ACC112 (cell line): ENCODE measurements around the gene DNAAF5.
"Not testable (repeated sequence)": the region's sequence is repeated elsewhere in the genome, so short reads cannot be mapped to it uniquely, and the experiment has no call there.

Experiments used
- H2AFZ ChIP-seq: fragments of 200-600 bp; sonication (generic); one replicate; pipeline ENCODE4 v1.6.0; 2017; ENCODE audit warnings: antibody characterized with exemption, low read length; ENCODE audit not compliant: unreplicated experiment
- H3K27ac ChIP-seq: fragments of 200-600 bp; sonication (generic); 2 replicates; pipeline ENCODE4 v1.5.1; 2014; ENCODE audit warnings: low read depth, mild to moderate bottlenecking, antibody characterized with exemption, low read length, moderate library complexity
- H3K27me3 ChIP-seq: fragments of 200-600 bp; sonication (generic); 2 replicates; pipeline ENCODE4 v1.6.1; 2014; ENCODE audit warnings: mild to moderate bottlenecking, antibody characterized with exemption, low read length, moderate library complexity, mixed read lengths; ENCODE audit not compliant: insufficient read depth
- H3K36me3 ChIP-seq: fragments of 200-600 bp; sonication (generic); 2 replicates; pipeline ENCODE4 v1.6.1; 2016; ENCODE audit warnings: mild to moderate bottlenecking, antibody characterized with exemption, low read length, moderate library complexity, mixed read lengths; ENCODE audit not compliant: insufficient read depth
- H3K4me1 ChIP-seq: fragments of 200-600 bp; sonication (generic); one replicate; pipeline ENCODE4 v1.6.1; 2016; ENCODE audit warnings: low read length, mixed read lengths; ENCODE audit not compliant: insufficient read depth, unreplicated experiment, control insufficient read depth
- H3K4me3 ChIP-seq: fragments of 200-600 bp; sonication (generic); 2 replicates; pipeline ENCODE4 v1.5.1; 2014; ENCODE audit warnings: mild to moderate bottlenecking, low read depth, low read length
- H3K79me2 ChIP-seq: fragments of 200-600 bp; sonication (generic); one replicate; pipeline ENCODE4 v1.6.0; 2016; ENCODE audit warnings: low read length; ENCODE audit not compliant: control insufficient read depth, unreplicated experiment, insufficient read depth

Gene DNAAF5

DNA sequence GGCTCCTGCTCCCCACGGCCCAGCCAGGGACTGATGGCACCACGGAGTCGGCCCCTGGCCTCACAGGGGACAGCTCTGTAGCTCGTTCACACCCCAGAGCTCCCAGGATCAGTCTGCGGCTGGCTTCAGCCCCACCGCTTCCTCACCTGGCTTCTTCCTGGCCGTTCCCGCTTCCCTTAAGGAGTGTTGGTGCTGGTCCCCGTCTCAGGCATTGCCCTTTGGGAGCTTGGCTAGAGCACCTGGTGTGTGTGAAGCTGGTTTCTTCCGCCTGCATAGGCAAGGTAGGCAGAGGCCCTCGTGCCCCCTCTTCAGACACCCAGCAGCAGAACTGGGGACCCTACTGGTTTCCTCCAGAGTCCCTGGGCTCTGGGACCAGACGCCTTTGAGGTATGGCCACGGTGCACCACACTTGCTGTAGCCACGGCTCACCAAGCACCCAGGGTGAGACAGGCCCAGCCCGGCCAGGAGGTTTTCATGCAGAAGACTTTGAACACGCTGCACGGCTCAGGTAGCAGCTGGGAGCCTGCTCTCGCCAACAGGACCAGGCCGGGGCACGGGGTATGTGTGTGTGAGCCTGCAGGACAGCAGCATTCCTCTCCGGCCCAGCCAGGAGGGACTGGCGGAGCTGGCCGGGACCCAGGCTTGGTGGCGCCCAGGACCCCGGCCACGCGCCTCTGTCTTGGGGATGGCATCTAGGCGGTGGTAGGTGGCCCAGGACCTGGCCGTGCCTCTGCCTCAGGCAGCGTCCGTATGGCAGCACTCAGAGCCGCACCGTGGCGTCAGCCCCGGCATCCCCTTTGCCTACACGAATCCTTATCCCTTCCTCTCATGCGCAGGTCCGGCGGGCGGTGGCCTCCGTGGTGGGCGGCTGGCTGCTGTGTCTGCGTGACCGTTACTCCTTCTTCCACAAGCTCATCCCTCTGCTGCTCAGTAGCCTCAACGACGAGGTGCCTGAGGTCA is 13.8 kb downstream of the DNAAF5 start:
- H3K27me3 ChIP-seq, result no peaks in the 10 kb centered on the region
- H3K4me3 ChIP-seq, result no peak overlapping the region
- no peak overlapping the region for H2AFZ ChIP-seq
- peaks cover 5% of the 10 kb centered on the region for H3K36me3 ChIP-seq
- H3K79me2 ChIP-seq, result peaks cover 22% of the 10 kb centered on the region
- H3K27ac ChIP-seq, result no peak overlapping the region
- H3K4me1 ChIP-seq, result no peaks in the 10 kb centered on the region

DNA sequence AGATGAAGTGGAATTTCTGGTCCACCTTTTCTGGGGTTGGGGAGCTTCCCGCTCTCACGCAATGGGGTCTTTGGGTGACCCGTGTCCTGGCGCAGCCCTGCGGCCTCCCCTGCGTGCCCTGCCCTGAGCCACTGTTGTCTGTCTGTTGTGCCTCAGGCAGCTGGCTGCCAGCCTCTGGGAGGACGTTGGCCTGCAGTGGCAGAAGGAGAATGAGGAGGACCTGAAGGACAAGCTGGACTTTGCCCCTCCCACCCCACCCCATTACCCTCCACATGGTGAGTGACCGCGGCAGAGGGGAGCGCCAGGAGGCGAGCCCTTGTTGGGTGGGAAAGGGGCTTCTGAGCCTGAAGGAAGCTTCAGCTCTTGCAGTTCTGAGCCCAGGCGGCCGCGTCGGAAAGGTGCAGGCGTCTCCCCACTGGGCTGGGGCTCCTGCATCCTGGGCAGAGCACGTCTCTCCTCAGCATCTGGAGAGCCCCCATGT is 14.7 kb downstream of the DNAAF5 start:
- Histone ChIP-seq H3K4me1 (no peaks in the 10 kb centered on the region), H3K27ac (no peak overlapping the region), H3K27me3 (no peaks in the 10 kb centered on the region), H2AFZ (no peak overlapping the region), H3K36me3 (peaks cover 8% of the 10 kb centered on the region; the same call in 1 of the 2 replicates), H3K4me3 (no peak overlapping the region), H3K79me2 (peaks cover 14% of the 10 kb centered on the region)

- peaks cover 8% of the 10 kb centered on the region; the same call in 1 of the 2 replicates for H3K36me3 ChIP-seq
- H2AFZ ChIP-seq, result no peak overlapping the region
- H3K79me2 ChIP-seq, result peaks cover 11% of the 10 kb centered on the region
Observed at GRCh38 chr7:741850-742249, 15.4 kb downstream of the DNAAF5 start.

DNA sequence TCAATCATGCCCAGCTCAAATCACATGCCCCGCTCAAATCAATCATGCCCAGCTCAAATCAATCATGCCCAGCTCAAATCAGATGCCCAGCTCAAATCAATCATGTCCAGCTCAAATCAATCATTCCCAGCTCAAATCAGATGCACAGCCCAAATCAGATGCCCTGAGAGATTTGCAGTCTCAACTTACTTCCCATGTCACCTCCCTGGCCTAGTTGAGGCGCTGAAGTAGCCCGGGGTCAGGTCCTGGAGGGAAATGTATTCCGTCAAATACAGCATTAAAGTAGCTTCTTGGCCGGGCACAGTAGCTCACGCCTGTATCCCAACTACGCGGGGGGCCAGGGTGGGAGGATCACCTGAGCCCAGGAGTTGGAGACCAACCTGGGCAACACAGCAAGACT is 16.3 kb downstream of the DNAAF5 start:
- Histone ChIP-seq H3K4me3 (no peak overlapping the region), H3K79me2 (peaks cover 13% of the 10 kb centered on the region), H2AFZ (no peak overlapping the region), H3K36me3 (peaks cover 8% of the 10 kb centered on the region; the same call in 1 of the 2 replicates), H3K27ac (no peak overlapping the region), H3K27me3 (no peaks in the 10 kb centered on the region), H3K4me1 (no peaks in the 10 kb centered on the region)

More at GRCh38 chr7:741850-742249, 15.4 kb downstream of the DNAAF5 start:
- H3K4me3 ChIP-seq, result no peak overlapping the region
- no peaks in the 10 kb centered on the region for H3K27me3 ChIP-seq
- no peak overlapping the region for H3K27ac ChIP-seq
- H3K4me1 ChIP-seq, result no peaks in the 10 kb centered on the region

- not testable (repeated sequence) for H3K79me2 ChIP-seq, H3K27me3 ChIP-seq, H3K27ac ChIP-seq, H3K4me1 ChIP-seq, H3K4me3 ChIP-seq, H2AFZ ChIP-seq, H3K36me3 ChIP-seq
Observed at GRCh38 chr7:743341-744127, 17.0 kb downstream of the DNAAF5 start.

DNA sequence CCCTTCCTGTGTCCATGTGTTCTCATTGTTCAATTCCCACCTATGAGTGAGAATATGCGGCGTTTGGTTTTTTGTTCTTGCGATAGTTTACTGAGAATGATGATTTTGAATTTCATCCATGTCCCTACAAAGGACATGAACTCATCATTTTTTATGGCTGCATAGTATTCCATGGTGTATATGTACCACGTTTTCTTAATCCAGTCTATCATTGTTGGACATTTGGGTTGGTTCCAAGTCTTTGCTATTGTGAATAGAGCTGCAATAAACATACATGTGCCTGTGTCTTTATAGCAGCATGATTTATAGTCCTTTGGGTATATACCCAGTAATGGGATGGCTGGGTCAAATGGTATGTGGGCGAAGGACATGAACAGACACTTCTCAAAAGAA is 17.6 kb downstream of the DNAAF5 start:
- not testable (repeated sequence) for H3K79me2 ChIP-seq, H3K36me3 ChIP-seq

GRCh38 chr7:744854-745430 is 18.4 kb downstream of the DNAAF5 start:
- Histone ChIP-seq H3K79me2 (peaks cover 6% of the 10 kb centered on the region), H3K27ac (no peak overlapping the region), H3K4me1 (no peaks in the 10 kb centered on the region), H3K36me3 (peaks cover 8% of the 10 kb centered on the region; the same call in 1 of the 2 replicates), H3K27me3 (no peaks in the 10 kb centered on the region), H2AFZ (no peak overlapping the region), H3K4me3 (no peak overlapping the region)

More for the DNA sequence above, 17.6 kb downstream of the DNAAF5 start:
- not testable (repeated sequence) for H3K27me3 ChIP-seq, H2AFZ ChIP-seq, H3K4me1 ChIP-seq, H3K27ac ChIP-seq, H3K4me3 ChIP-seq

- Histone ChIP-seq H2AFZ (no peak overlapping the region), H3K36me3 (peaks cover 8% of the 10 kb centered on the region; the same call in 1 of the 2 replicates), H3K27me3 (no peaks in the 10 kb centered on the region), H3K27ac (no peak overlapping the region), H3K79me2 (peaks cover 4% of the 10 kb centered on the region), H3K4me3 (no peak overlapping the region), H3K4me1 (no peaks in the 10 kb centered on the region)
Observed at GRCh38 chr7:745431-746154, 19.1 kb downstream of the DNAAF5 start.

GRCh38 chr7:746155-747061 is 19.9 kb downstream of the DNAAF5 start:
- no peak overlapping the region for H2AFZ ChIP-seq
- H3K4me3 ChIP-seq, result no peak overlapping the region
- H3K4me1 ChIP-seq, result no peaks in the 10 kb centered on the region
- H3K27me3 ChIP-seq, result no peaks in the 10 kb centered on the region
- peaks cover 4% of the 10 kb centered on the region for H3K79me2 ChIP-seq
- no peak overlapping the region for H3K27ac ChIP-seq
- H3K36me3 ChIP-seq, result peaks cover 8% of the 10 kb centered on the region; the same call in 1 of the 2 replicates
